GM18499 (cell line): Measurements from ENCODE around the gene MYCN.
"Not testable (repeated sequence)": the region's sequence is repeated elsewhere in the genome, so short reads cannot be mapped to it uniquely, and the experiment has no call there.

ENCODE experiments used
- ATAC-seq: cut with Tn5 transposase; IDR thresholded peaks from one replicate; pipeline ENCODE4 v1.9.1; 2021; ENCODE audit warnings: moderate number of reproducible peaks; ENCODE audit not compliant: insufficient read depth, unreplicated experiment

MYCN gene

GRCh38 chr2:15942711-15943345, 2.5 kb downstream of the MYCN start:
- no peak for ATAC-seq

GRCh38 chr2:15943378-15944280, 3.3 kb downstream of the MYCN start:
- ATAC-seq: no peak

- ATAC-seq: no peak
Measured at GRCh38 chr2:15944325-15945017, 4.1 kb downstream of the MYCN start.

- ATAC-seq: no peak
Measured at GRCh38 chr2:15945909-15946705, 5.8 kb downstream of the MYCN start.

- ATAC-seq: no peak
Measured at GRCh38 chr2:15946983-15947382, 6.6 kb downstream of the MYCN start.

- no peak for ATAC-seq
Measured at GRCh38 chr2:15947431-15947830, 7.1 kb downstream of the MYCN start.

GRCh38 chr2:15948704-15948957, 8.3 kb downstream of the MYCN start:
- no peak for ATAC-seq

- ATAC-seq: no peak
Measured at GRCh38 chr2:15949126-15949525, 8.8 kb downstream of the MYCN start.

- ATAC-seq: no peak
Measured at GRCh38 chr2:15949551-15949950, 9.2 kb downstream of the MYCN start.

GRCh38 chr2:15950088-15950952, 10.0 kb downstream of the MYCN start:
- no peak for ATAC-seq

- not testable (repeated sequence) for ATAC-seq
Measured at GRCh38 chr2:15951936-15952335, 11.6 kb downstream of the MYCN start.

GRCh38 chr2:15952451-15953146, 12.2 kb downstream of the MYCN start:
- no peak for ATAC-seq

GRCh38 chr2:15953147-15953630, 12.8 kb downstream of the MYCN start:
- no peak for ATAC-seq

GRCh38 chr2:15953891-15954680, 13.7 kb downstream of the MYCN start:
- no peak for ATAC-seq

- ATAC-seq: no peak
Measured at GRCh38 chr2:15954761-15955160, 14.4 kb downstream of the MYCN start.

- ATAC-seq: no peak
Measured at GRCh38 chr2:15955232-15955988, 15.1 kb downstream of the MYCN start.

GRCh38 chr2:15956230-15956629, 15.9 kb downstream of the MYCN start:
- ATAC-seq: no peak
